Prostate gland (tissue), 2 donors: ENCODE results near the gene RFNG. TPM values are rescaled to one million over a fixed set of nuclear protein-coding genes. Genes with fewer than 3 reads are reported as not detected.

Experiments
- DNase-seq: peaks from one replicate; pipeline ENCODE4 v3.0.0-alpha.2; 2019; ENCODE audit warnings: low spot score
- H3K27ac ChIP-seq, 2 donors: fragments of 200-600 bp; sonication (generic); 2 replicates each; pipeline ENCODE4 v1.5.1; 2017 to 2019
- H3K27me3 ChIP-seq: fragments of 200-600 bp; sonication (generic); replicated peaks from 2 replicates; pipeline ENCODE4 v1.5.1; 2019; ENCODE audit not compliant: insufficient read depth
- H3K36me3 ChIP-seq, 2 donors: fragments of 200-600 bp; sonication (generic); 1 replicate in 1 of 2; 2 replicates in 1 of 2; pipeline versions ENCODE4 v1.5.1 to v1.8.1; 2017 to 2019
- H3K4me1 ChIP-seq: fragments of 200-600 bp; sonication (generic); replicated peaks from 2 replicates; pipeline ENCODE4 v1.5.1; 2019
- H3K4me3 ChIP-seq, 2 donors: fragments of 200-600 bp; sonication (generic); 2 replicates each; pipeline ENCODE4 v1.5.1; 2017 to 2019
- H3K9me3 ChIP-seq: fragments of 200-600 bp; sonication (generic); 2 replicates; pipeline ENCODE4 v1.5.1; 2017
- POLR2A ChIP-seq: fragments of 450-650 bp; IDR thresholded peaks from one replicate; pipeline ENCODE4 v1.6.1; 2016; ENCODE audit warnings: antibody characterized with exemption, mild to moderate bottlenecking
- POLR2AphosphoS5 ChIP-seq: sonication (generic); formaldehyde crosslinking; IDR thresholded peaks from one replicate; pipeline ENCODE4 v1.6.1; 2017; ENCODE audit warnings: antibody characterized with exemption
- WGBS: methylation state at CpG from one replicate; pipeline ENCODE4 v1.1.5; 2018; 5-methylcytosine and 5-hydroxymethylcytosine counted together
- intact Hi-C: fragments of 100-400 bp; cut with DNase I; formaldehyde crosslinking; loops from one replicate; pipeline ENCODE4 v1.14.2; 2022
- total RNA-seq, 2 donors: library from RNA; depleted of rRNA; stranded (reverse); fragments of >200 nt; gene quantifications; one replicate each; pipeline ENCODE4 v1.1.0, GENCODE V29; 2016
- TF ChIP-seq, protein P1 (sequence below), 4 experiments: fragments of 200-600 bp in 2 of 4; fragments of 450-650 bp in 2 of 4; sonication (generic) in 2 of 4; IDR thresholded peaks; 1 replicate in 3 of 4; 2 replicates in 1 of 4; pipeline ENCODE4 v1.5.1; 2016 to 2019; ENCODE audit warnings: antibody characterized with exemption in 4 of 4, mild to moderate bottlenecking in 2 of 4, moderate library complexity in 2 of 4

RFNG gene
- total RNA-seq, 2 donors from 2014 or later = 48.8 to 92.7 TPM

DNA sequence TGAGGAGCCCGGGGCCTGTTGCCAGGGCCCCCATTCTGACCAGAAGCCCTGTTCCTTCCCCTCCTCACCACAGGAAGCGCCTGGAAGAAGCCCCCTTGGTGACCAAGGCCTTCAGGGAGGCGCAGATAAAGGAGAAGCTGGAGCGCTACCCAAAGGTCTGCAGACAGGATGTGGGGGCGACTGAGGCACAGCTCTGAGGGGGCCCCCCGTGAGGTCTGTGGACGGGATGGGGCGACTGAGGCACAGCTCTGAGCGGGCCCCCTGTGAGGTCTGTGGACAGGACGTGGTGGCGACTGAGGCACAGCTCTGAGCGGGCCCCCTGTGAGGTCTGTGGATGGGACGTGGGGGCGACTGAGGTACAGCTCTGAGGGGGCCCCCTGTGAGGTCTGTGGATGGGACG, 42.2 kb downstream of the RFNG start:
- DNase-seq = no peak
- H3K36me3 ChIP-seq = no peaks in the 10 kb centered on the region
- no peak overlapping the region for H3K4me3 ChIP-seq
- intact Hi-C loops = no loop called here
- H3K27ac ChIP-seq = no peak overlapping the region
- H3K27me3 ChIP-seq = no peaks in the 10 kb centered on the region
- H3K4me1 ChIP-seq = no peaks in the 10 kb centered on the region
- TF ChIP-seq, protein P1, sequence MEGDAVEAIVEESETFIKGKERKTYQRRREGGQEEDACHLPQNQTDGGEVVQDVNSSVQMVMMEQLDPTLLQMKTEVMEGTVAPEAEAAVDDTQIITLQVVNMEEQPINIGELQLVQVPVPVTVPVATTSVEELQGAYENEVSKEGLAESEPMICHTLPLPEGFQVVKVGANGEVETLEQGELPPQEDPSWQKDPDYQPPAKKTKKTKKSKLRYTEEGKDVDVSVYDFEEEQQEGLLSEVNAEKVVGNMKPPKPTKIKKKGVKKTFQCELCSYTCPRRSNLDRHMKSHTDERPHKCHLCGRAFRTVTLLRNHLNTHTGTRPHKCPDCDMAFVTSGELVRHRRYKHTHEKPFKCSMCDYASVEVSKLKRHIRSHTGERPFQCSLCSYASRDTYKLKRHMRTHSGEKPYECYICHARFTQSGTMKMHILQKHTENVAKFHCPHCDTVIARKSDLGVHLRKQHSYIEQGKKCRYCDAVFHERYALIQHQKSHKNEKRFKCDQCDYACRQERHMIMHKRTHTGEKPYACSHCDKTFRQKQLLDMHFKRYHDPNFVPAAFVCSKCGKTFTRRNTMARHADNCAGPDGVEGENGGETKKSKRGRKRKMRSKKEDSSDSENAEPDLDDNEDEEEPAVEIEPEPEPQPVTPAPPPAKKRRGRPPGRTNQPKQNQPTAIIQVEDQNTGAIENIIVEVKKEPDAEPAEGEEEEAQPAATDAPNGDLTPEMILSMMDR (IDR thresholded peaks at IDR 0.05) = no peak
- no peaks in the 10 kb centered on the region for H3K9me3 ChIP-seq
- 82% methylated on average over 15 of the region's 15 CpGs for WGBS

DNA sequence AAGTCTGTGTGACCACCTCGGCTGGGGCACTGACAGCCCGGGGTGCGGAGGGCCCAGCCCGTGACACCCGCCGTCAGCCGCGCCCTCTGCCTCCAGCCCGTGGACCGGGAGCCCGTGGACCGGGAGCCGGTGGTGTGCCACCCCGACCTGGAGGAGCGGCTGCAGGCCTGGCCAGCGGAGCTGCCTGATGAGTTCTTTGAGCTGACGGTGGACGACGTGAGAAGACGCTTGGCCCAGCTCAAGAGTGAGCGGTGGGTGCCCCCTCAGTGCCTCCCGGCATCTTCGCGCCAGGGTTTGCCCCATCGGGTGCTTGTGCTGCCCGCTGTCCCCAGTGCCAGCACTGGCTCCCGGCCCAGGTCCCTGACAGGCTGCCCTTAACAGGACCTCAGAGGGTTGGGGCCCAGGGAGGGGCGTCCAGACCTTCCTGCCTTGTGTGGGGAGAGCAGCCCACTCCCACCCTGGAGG, 42.6 kb downstream of the RFNG start:
- 92% methylated on average over 27 of the region's 28 CpGs for WGBS

DNA sequence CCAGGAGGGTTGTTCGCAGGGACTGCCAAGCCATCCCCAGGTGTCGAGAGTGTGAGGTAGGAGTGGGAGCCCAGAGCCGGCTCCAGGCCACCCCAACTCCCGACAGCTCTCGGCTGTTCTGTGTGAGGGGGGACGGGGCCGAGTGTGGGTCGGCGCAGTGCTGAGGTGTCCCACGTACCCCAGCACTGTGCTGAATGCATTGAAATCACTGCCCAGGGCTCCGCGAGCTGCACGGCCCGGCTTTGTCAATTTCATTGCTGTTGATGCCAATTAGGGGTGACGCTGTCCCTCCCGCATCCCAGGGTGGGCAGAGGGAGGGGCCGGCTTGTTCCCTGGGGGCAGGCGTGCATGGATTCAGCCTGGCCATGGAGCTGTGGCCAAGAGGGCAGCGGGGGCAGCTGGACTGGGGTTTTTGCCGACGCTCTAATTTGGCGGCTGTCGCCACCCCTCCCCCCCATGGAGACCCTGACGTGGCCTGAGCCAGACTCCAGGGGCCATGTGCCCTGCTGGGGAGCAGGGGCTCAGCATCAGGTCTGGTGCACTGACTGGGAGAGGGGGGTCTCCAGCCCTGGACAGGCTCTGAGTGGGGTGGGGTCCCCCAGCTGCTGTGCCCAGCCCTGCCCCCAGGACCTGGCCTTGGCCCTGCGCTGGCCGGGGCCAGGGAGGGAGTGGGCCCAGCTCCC, 43.2 kb downstream of the RFNG start:
- Histone ChIP-seq H3K36me3 (no peaks in the 10 kb centered on the region), H3K27me3 (no peaks in the 10 kb centered on the region), H3K4me1 (no peaks in the 10 kb centered on the region), H3K27ac (no peak overlapping the region), H3K4me3 (no peak overlapping the region), H3K9me3 (no peaks in the 10 kb centered on the region)
- no peak for TF ChIP-seq POLR2AphosphoS5
- no peak for TF ChIP-seq POLR2A
- TF ChIP-seq, protein P1 (IDR thresholded peaks at IDR 0.05) = no peak
- intact Hi-C loops = no loop called here
- WGBS = 82% methylated on average over 25 of the region's 26 CpGs
- no peak for DNase-seq

More for the DNA sequence above, 42.6 kb downstream of the RFNG start:
- intact Hi-C loops = no loop called here
- no peaks in the 10 kb centered on the region for H3K4me1 ChIP-seq
- no peak overlapping the region for H3K4me3 ChIP-seq
- no peak for TF ChIP-seq POLR2AphosphoS5
- no peaks in the 10 kb centered on the region for H3K36me3 ChIP-seq
- no peak overlapping the region for H3K27ac ChIP-seq
- no peak for DNase-seq
- no peaks in the 10 kb centered on the region for H3K9me3 ChIP-seq
- H3K27me3 ChIP-seq = no peaks in the 10 kb centered on the region

DNA sequence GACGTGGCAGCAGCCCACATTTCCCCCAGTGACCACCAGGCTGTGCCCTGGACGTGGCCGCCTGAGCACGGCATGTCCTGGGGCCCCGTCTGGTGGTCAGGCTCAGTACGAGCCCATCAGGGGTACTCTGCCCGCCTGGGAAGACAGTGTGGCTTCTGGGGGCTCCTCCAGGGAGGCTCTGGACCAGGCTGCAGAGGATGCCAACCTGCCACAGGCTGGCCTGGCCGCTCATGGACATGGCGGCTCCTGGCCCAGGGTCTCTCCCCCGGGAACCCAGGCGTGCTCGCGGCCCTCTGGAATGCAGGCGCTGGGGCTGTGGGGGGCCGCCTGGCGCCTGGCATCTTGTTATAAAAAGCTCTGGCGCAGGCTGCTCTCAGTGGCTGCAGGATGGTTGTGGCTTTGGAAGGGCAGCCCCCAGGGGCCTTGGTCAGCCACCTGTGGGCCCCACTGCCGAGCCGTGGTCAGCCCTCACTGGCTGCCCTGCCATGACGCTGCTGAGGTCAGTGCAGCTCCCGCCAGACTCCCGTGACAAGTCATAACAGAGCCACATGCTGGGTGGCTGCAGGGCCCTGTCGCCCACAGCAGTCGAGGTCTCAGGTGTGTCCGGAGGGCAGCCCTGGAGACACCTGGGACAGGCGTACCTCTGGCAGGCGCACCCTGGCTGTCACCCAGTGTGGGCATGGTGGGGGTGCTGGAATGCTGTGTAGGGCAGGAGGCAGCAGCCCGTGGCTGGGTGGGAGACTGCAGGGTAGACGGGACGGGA, 43.9 kb downstream of the RFNG start:
- Histone ChIP-seq H3K27me3 (no peaks in the 10 kb centered on the region), H3K9me3 (no peaks in the 10 kb centered on the region), H3K36me3 (no peaks in the 10 kb centered on the region), H3K27ac (no peak overlapping the region), H3K4me3 (no peak overlapping the region), H3K4me1 (no peaks in the 10 kb centered on the region)
- TF ChIP-seq, protein P1 (IDR thresholded peaks at IDR 0.05) = no peak
- TF ChIP-seq POLR2AphosphoS5 (no peak), POLR2A (no peak)
- intact Hi-C loops = no loop called here
- WGBS = 76% methylated on average over 29 of the region's 30 CpGs
- no peak for DNase-seq

DNA sequence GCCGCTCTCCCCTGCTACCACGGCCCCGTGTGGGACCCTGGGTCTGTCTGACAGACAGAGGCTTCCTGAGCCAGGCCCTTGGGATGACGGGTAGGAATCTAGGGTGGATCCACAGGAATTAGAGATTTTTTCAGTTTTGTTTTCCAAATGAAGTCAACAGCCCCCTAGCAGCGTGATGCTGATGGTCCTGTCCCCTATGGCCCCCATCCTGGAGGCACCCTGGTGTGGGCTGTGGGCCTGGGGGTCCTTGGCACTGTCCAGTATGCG, 44.5 kb downstream of the RFNG start:
- Histone ChIP-seq H3K27ac (no peak overlapping the region), H3K4me1 (no peaks in the 10 kb centered on the region), H3K27me3 (no peaks in the 10 kb centered on the region), H3K4me3 (no peak overlapping the region), H3K9me3 (no peaks in the 10 kb centered on the region), H3K36me3 (no peaks in the 10 kb centered on the region)
- intact Hi-C loops = no loop called here
- TF ChIP-seq POLR2AphosphoS5 (no peak), POLR2A (no peak)
- TF ChIP-seq, protein P1 (IDR thresholded peaks at IDR 0.05) = no peak
- DNase-seq = no peak
- 83% methylated on average over 5 of the region's 6 CpGs for WGBS
